Caco-2 (cell line): Measurements from ENCODE around the gene LMF1. TPM values are rescaled to one million over a fixed set of nuclear protein-coding genes. Genes with fewer than 3 reads are reported as not detected.

ENCODE experiments used
- BruUV-seq: library from RNA; stranded (reverse); fragments of 400-500 nt; replicated peaks from 2 replicates; lab custom pipeline; 2021; lab: Mats Ljungman, UMichigan
- CTCF ChIA-PET: fragments of 300-600 bp; sonication (Branson Sonifier 250); formaldehyde crosslinking; loops from one replicate; lab custom pipeline; 2022; ENCODE audit warnings: antibody characterized with exemption; lab: Charles Lee
- POLR2A ChIA-PET: fragments of 300-600 bp; sonication (Branson Sonifier 250); formaldehyde crosslinking; loops from one replicate; lab custom pipeline; 2022; ENCODE audit warnings: antibody characterized with exemption; lab: Charles Lee
- DNase-seq, 2 experiments: peaks; one replicate each; pipeline versions ENCODE4 v3.0.0 to v3.0.0-alpha.2; 2020 to 2022
- H3K27me3 ChIP-seq: replicated peaks from 2 replicates; pipeline ENCODE4 v1.6.0; 2011; ENCODE audit warnings: low read length; ENCODE audit not compliant: control insufficient read depth, insufficient read depth
- H3K36me3 ChIP-seq: 2 replicates; pipeline ENCODE4 v1.5.1; 2011; ENCODE audit warnings: low read length; ENCODE audit not compliant: control insufficient read depth, insufficient read depth
- H3K4me1 ChIP-seq: fragments of 250-450 bp; sonication (Bioruptor Pico); 2 replicates; pipeline ENCODE4 v1.5.1; 2020; ENCODE audit warnings: mild to moderate bottlenecking
- H3K4me3 ChIP-seq: 2 replicates; pipeline ENCODE4 v1.5.1; 2011; ENCODE audit warnings: low read depth, mild to moderate bottlenecking, control low read depth, low read length
- H3K9me3 ChIP-seq: fragments of 250-450 bp; sonication (Bioruptor Pico); 2 replicates; pipeline ENCODE4 v1.5.1; 2020; ENCODE audit warnings: mild to moderate bottlenecking, moderate library complexity
- H3K27ac Mint-ChIP-seq: one replicate; pipeline ENCODE4 v1.8.0; 2022; ENCODE audit warnings: mixed read lengths; ENCODE audit not compliant: unreplicated experiment
- H3K27me3 Mint-ChIP-seq: one replicate; pipeline ENCODE4 v1.8.0; 2022; ENCODE audit warnings: mixed read lengths; ENCODE audit not compliant: insufficient read depth, unreplicated experiment
- H3K36me3 Mint-ChIP-seq: one replicate; pipeline ENCODE4 v1.8.0; 2022; ENCODE audit warnings: mild to moderate bottlenecking, mixed read lengths; ENCODE audit not compliant: insufficient read depth, unreplicated experiment
- H3K4me1 Mint-ChIP-seq: one replicate; pipeline ENCODE4 v1.8.0; 2022; ENCODE audit warnings: low read depth, mixed read lengths; ENCODE audit not compliant: unreplicated experiment
- H3K4me3 Mint-ChIP-seq: one replicate; pipeline ENCODE4 v1.8.0; 2022; ENCODE audit warnings: mild to moderate bottlenecking, moderate library complexity, mixed read lengths; ENCODE audit not compliant: unreplicated experiment
- H3K9me3 Mint-ChIP-seq: one replicate; pipeline ENCODE4 v1.8.0; 2022; ENCODE audit warnings: mixed read lengths; ENCODE audit not compliant: unreplicated experiment
- intact Hi-C: fragments of 100-400 bp; cut with micrococcal nuclease; formaldehyde crosslinking; loops from one replicate; pipeline ENCODE4 v1.10.0; 2022; ENCODE audit not compliant: unreplicated experiment
- total RNA-seq: library from RNA; stranded (reverse); gene quantifications from 2 replicates; pipeline ENCODE4 v1.2.3, GENCODE V29; 2022
- TF ChIP-seq, protein P1 (sequence below), 2 experiments: fragments of 200-600 bp in 1 of 2; IDR thresholded peaks; 1 replicate in 1 of 2; 2 replicates in 1 of 2; pipeline versions ENCODE4 v1.5.1 to v1.8.0; 2011 to 2022; ENCODE audit warnings: antibody characterized with exemption in 1 of 2, control low read depth in 1 of 2, inconsistent platforms in 1 of 2, low read depth in 1 of 2, low read length in 1 of 2, mild to moderate bottlenecking in 1 of 2, moderate library complexity in 1 of 2; ENCODE audit not compliant: insufficient read depth in 1 of 2, severe bottlenecking in 1 of 2, unreplicated experiment in 1 of 2

Gene LMF1
- total RNA-seq, 1 experiment from 2014 or later = 12.3 TPM

DNA sequence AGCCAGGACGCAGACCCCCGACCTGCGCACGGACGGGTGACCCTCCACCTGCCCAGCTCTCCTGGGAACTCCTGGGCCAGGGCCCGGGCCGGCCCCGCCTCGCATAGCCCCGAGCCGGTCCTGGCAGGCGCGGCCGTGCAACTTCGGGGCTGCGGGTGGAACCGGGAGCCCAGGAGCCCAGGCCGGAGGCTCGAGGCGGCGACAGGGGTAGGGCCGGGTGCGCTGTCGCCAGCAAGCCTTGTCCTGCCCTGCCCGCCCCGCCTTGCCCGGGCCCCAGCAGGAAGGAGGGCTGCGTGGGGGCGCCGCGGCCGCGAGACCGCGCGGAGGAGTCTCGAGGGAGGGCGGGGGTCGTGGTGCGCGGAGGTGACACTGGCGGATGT, 408 bp downstream of the LMF1 start:
- TF ChIP-seq, protein P1, sequence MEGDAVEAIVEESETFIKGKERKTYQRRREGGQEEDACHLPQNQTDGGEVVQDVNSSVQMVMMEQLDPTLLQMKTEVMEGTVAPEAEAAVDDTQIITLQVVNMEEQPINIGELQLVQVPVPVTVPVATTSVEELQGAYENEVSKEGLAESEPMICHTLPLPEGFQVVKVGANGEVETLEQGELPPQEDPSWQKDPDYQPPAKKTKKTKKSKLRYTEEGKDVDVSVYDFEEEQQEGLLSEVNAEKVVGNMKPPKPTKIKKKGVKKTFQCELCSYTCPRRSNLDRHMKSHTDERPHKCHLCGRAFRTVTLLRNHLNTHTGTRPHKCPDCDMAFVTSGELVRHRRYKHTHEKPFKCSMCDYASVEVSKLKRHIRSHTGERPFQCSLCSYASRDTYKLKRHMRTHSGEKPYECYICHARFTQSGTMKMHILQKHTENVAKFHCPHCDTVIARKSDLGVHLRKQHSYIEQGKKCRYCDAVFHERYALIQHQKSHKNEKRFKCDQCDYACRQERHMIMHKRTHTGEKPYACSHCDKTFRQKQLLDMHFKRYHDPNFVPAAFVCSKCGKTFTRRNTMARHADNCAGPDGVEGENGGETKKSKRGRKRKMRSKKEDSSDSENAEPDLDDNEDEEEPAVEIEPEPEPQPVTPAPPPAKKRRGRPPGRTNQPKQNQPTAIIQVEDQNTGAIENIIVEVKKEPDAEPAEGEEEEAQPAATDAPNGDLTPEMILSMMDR (IDR thresholded peaks at IDR 0.05; ENCODE audit: insufficient read depth in 1 of 2, low read depth in 1 of 2, low read length in 1 of 2, severe bottlenecking in 1 of 2, unreplicated experiment in 1 of 2) = no peak
- Histone ChIP-seq H3K27me3 (no peaks in the 10 kb centered on the region), H3K4me1 (peaks cover 10% of the 10 kb centered on the region; the same call in 1 of the 2 replicates), H3K4me3 (peak overlapping the region; percentile 94), H3K36me3 (no peaks in the 10 kb centered on the region), H3K9me3 (no peaks in the 10 kb centered on the region)
- POLR2A ChIA-PET = no interaction called here
- Mint-ChIP-seq H3K9me3 (peaks cover 9% of the 10 kb centered on the region), H3K27me3 (peaks cover 5% of the 10 kb centered on the region), H3K36me3 (no peaks in the 10 kb centered on the region), H3K4me1 (no peaks in the 10 kb centered on the region), H3K27ac (no peak overlapping the region), H3K4me3 (peak overlapping the region; percentile 64)
- intact Hi-C loops = no loop called here
- DNase-seq = no peak
- CTCF ChIA-PET = no interaction called here
- no TSS peak for BruUV-seq

DNA sequence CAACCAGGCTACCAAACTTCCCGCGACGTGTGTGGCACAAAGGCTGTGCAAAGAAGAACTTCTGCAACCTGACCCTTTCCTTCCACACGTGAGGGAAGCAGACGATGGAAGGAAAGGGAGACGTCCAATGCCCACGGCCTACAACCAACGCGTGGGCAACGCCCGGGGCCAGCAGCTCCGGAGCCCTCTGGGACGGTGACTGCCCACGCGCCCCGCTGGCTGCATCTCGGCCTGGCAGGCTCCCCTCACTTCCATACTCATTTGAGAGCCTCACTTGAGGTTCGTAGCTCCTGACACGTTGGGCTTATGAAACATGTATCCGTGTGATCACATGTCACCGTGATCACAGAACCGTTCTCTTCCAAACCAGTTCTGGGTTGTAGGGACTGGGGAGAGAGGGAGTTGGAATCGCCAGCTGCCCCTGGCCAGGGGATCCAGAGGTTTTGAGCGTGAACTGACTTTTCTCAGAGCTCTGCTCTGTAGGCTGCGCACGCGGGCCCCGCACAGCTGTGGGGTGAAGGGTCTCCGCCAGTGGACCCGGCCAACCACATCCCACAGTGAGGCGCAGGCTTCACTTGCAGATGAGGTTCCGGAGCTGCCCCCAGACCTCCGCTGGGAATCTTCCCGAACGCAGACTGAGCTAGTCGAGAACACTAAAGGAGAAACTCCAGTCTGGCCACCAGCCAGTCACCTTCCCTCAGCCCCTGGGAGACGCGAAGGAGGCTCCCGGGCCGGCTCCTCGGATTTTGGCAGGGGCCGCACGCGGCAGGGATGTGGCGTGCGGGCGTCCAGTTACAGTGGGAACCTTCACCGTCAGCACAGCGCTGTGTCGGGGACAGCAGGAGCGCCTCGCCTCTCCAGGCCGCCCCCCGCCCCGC, 1.0 kb downstream of the LMF1 start:
- Histone ChIP-seq H3K9me3 (no peaks in the 10 kb centered on the region), H3K4me1 (peaks cover 10% of the 10 kb centered on the region; the same call in 1 of the 2 replicates), H3K27me3 (no peaks in the 10 kb centered on the region), H3K36me3 (no peaks in the 10 kb centered on the region), H3K4me3 (peak overlapping the region; percentile 94)
- ChIA-PET POLR2A (no interaction called here), CTCF (no interaction called here)
- no peaks in the 10 kb centered on the region for H3K36me3 Mint-ChIP-seq
- no TSS peak for BruUV-seq
- no peaks in the 10 kb centered on the region for H3K4me1 Mint-ChIP-seq
- peaks cover 16% of the 10 kb centered on the region for H3K9me3 Mint-ChIP-seq
- H3K4me3 Mint-ChIP-seq = peak overlapping the region; percentile 64
- TF ChIP-seq, protein P1 (IDR thresholded peaks at IDR 0.05; ENCODE audit: insufficient read depth in 1 of 2, low read depth in 1 of 2, low read length in 1 of 2, severe bottlenecking in 1 of 2, unreplicated experiment in 1 of 2) = no peak
- intact Hi-C loops = no loop called here
- DNase-seq = no peak
- peaks cover 5% of the 10 kb centered on the region for H3K27me3 Mint-ChIP-seq
- no peak overlapping the region for H3K27ac Mint-ChIP-seq

DNA sequence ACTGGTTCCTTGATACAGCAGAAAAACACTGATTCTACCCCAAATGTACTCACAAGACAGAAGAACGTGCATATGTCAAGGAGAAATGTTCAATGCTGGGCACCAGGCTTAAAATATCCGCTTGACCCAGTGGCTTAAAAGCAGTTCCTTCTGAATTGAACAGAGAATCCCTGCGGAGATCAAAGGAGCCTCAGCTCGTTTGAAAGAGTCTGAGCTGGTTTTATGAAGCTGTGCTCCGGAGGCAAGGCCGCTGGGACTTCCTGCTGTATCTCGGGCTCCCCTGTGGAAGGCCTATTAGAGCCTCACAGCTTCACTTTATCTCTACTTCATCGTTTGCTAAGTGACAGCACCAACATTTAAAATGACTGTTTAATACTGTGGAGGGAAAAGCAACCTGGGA, 2.2 kb downstream of the LMF1 start:
- no peaks in the 10 kb centered on the region for H3K27me3 ChIP-seq
- Mint-ChIP-seq H3K36me3 (no peaks in the 10 kb centered on the region), H3K27me3 (peaks cover 5% of the 10 kb centered on the region), H3K9me3 (peaks cover 16% of the 10 kb centered on the region), H3K4me3 (peak overlapping the region; percentile 22), H3K27ac (no peak overlapping the region), H3K4me1 (no peaks in the 10 kb centered on the region)
- intact Hi-C loops = no loop called here
- CTCF ChIA-PET = no interaction called here
- H3K36me3 ChIP-seq = no peaks in the 10 kb centered on the region
- no peak overlapping the region for H3K4me3 ChIP-seq
- TSS peak; percentile 38 for BruUV-seq
- H3K9me3 ChIP-seq = no peaks in the 10 kb centered on the region
- TF ChIP-seq, protein P1 (IDR thresholded peaks at IDR 0.05; ENCODE audit: insufficient read depth in 1 of 2, low read depth in 1 of 2, low read length in 1 of 2, severe bottlenecking in 1 of 2, unreplicated experiment in 1 of 2) = no peak
- no peak for DNase-seq
- POLR2A ChIA-PET = no interaction called here
- peaks cover 10% of the 10 kb centered on the region; the same call in 1 of the 2 replicates for H3K4me1 ChIP-seq
